Activated naive CD4-positive, alpha-beta T cell treated with anti-CD3 and anti-CD28 coated beads for 36 hours (primary cell): ENCODE results near the gene STIP1. TPM values are rescaled to one million over a fixed set of nuclear protein-coding genes. Genes with fewer than 3 reads are reported as not detected.
"Not testable (repeated sequence)": the region's sequence is repeated elsewhere in the genome, so short reads cannot be mapped to it uniquely, and the experiment has no call there.

Source experiments
- CTCF ChIA-PET: fragments of 350-600 bp; sonication (Branson Sonifier 250); formaldehyde crosslinking; loops from one replicate; lab custom pipeline; 2021; ENCODE audit warnings: antibody characterized with exemption; lab: Charles Lee
- DNase-seq: peaks from one replicate; pipeline ENCODE4 v3.0.0-alpha.2; 2020
- H3K27ac Mint-ChIP-seq: one replicate; pipeline ENCODE4 v1.8.0; 2021; ENCODE audit warnings: mild to moderate bottlenecking, mixed read lengths
- H3K27me3 Mint-ChIP-seq: one replicate; pipeline ENCODE4 v1.8.0; 2021; ENCODE audit warnings: low read depth, mixed read lengths
- H3K36me3 Mint-ChIP-seq: one replicate; pipeline ENCODE4 v1.8.0; 2021; ENCODE audit warnings: low read depth, mixed read lengths
- H3K4me1 Mint-ChIP-seq: one replicate; pipeline ENCODE4 v1.8.0; 2021; ENCODE audit warnings: low read depth, mixed read lengths
- H3K4me3 Mint-ChIP-seq: one replicate; pipeline ENCODE4 v1.8.0; 2021; ENCODE audit warnings: mild to moderate bottlenecking, moderate library complexity, mixed read lengths
- H3K9me3 Mint-ChIP-seq: one replicate; pipeline ENCODE4 v1.8.0; 2021; ENCODE audit warnings: mixed read lengths
- intact Hi-C: fragments of 100-400 bp; cut with micrococcal nuclease; formaldehyde crosslinking; loops from one replicate; pipeline ENCODE4 v1.15.1; 2023
- total RNA-seq, 2 experiments: library from RNA; stranded (reverse); gene quantifications; one replicate each; pipeline ENCODE4 v1.2.3, GENCODE V29; 2021

STIP1 gene
- total RNA-seq, 2 experiments from 2014 or later, result 264 to 272 TPM

DNA sequence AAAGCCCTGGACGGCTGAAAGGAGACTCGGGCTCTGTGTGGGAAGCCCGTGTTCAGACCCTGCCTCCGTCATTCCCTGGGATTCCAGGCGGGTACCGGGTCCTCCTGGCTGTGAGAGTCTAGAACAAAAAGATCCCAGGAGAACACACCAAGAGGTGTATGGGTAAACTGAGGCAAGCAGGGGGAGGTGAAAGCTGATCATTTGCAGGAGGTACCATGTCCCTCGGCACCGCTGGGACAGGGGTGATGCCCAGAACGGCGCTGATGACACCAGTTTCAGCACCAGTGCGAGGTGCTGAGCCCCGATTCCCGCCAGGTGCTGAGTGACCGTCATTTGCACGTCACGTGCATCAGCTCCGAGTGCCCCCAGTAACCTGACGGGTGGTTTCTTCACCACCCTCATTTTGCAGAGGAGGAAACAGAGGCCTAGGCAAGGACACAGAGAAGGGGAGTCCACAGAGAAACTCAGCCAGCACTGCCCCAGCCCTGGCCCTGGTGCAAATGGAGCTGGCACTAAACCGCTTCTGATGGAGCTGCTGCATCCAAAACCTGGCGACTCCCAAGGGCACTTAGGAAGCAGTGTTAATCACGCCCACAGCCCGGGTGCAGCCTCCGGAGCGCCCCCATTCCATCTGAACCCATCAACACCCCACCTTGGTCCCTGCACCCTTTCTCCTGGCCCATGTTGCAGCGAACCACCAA lies 36.9 kb upstream of the STIP1 start:
- H3K27me3 Mint-ChIP-seq, result no peaks in the 10 kb centered on the region
- H3K4me1 Mint-ChIP-seq, result peaks cover 4% of the 10 kb centered on the region
- no peak overlapping the region for H3K27ac Mint-ChIP-seq
- H3K4me3 Mint-ChIP-seq, result no peak overlapping the region
- DNase-seq, result no peak
- CTCF ChIA-PET, result interaction anchor here (0.5 to 7.8 kb wide), 14 partner anchors 8 to 510 kb away, joined by 3 to 96 read pairs (median 4); no protein-coding TSS in a partner anchor
- peaks cover 3% of the 10 kb centered on the region for H3K36me3 Mint-ChIP-seq
- intact Hi-C loops, result loop anchor here (1.0 kb wide), 3 partner anchors 149 to 381 kb away; partner anchors contain the start of gene ZFTA
- H3K9me3 Mint-ChIP-seq, result no peaks in the 10 kb centered on the region

DNA sequence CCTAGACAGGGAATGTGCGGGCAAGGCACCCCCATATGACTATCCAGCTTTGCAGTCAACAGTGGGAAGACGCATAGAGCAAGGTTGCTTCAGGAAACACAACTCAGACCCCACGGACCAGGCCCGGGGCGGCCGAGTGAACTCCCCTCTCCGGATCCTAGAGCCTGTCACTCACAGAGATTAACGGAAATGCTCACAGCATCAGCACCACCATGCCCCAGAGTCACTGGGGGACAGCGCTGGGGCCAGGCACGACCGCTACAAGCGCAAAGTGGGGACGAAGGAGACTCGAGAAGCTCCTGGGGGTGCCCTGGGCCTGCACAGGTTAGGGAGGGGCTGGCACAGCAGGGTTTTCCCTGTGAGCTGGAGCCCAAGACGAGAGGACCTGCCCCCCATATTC lies 35.9 kb upstream of the STIP1 start:
- Mint-ChIP-seq H3K27me3 (no peaks in the 10 kb centered on the region), H3K4me3 (no peak overlapping the region), H3K4me1 (peaks cover 3% of the 10 kb centered on the region), H3K9me3 (no peaks in the 10 kb centered on the region), H3K36me3 (peaks cover 3% of the 10 kb centered on the region), H3K27ac (no peak overlapping the region)
- CTCF ChIA-PET, result interaction anchor here (1.0 to 7.8 kb wide), 9 partner anchors 9 to 313 kb away, joined by 3 to 96 read pairs (median 3); no protein-coding TSS in a partner anchor
- DNase-seq, result no peak
- intact Hi-C loops, result no loop called here

DNA sequence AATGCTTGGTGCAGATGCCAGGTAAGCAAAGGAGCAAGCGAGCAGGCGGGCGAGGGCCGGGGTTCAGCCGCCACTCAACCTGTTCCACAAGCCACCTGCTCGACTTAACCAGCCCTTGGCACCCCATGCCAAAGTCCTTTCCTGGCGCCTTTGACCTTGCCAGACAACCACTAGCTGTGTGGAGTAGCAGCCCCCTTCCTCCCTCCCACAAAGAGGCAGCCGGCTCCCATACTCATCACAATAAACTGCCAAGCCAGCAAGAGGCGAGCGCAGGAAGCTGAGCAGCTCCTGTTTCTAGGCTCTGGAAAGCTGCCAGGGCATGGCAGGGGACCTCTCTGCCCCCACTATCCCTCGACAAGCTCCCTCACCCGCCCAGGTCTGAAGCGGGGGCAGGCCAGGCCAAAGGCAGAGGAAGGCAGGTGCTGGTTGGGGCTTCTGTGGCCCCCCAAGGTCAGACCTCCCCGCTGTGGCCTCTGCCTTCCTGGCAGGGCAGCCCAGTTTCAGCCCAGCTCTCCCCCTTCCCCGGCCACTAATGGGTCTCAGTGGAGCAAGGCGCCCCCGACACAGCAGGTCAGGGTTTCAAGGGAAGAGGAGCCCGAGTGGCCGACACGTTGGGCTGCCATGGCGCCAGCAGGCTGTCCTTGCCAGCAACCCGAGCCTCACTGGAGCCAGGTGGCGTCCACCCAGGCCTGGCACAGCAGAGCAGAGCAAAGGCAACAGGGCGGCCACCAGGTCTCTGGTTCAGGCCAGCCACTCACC lies 35.3 kb upstream of the STIP1 start:
- intact Hi-C loops, result no loop called here
- Mint-ChIP-seq H3K27me3 (no peaks in the 10 kb centered on the region), H3K9me3 (no peaks in the 10 kb centered on the region), H3K27ac (no peak overlapping the region), H3K36me3 (peaks cover 3% of the 10 kb centered on the region), H3K4me1 (peaks cover 3% of the 10 kb centered on the region), H3K4me3 (no peak overlapping the region)
- CTCF ChIA-PET, result interaction anchor here (0.9 to 7.8 kb wide), 9 partner anchors 9 to 314 kb away, joined by 3 to 96 read pairs (median 4); no protein-coding TSS in a partner anchor
- no peak for DNase-seq

DNA sequence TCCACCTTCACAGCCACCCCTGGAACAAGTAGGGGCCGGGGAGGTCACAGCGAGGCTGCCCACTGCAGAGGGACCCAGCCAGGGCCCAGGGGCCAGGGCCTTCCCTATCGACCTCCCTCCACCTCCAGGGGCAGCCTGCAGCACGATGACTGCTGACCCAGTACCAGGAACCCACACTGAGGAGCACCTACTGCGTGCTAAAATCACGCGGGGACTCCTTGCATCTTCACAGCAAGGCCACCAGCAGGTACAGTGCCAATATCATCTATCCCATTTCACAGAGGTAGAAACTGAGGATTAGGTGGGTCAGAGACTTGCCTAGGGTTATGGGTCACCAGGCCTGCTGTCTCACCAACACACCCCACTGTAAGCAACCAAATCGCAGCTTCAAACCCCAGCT lies 34.6 kb upstream of the STIP1 start:
- CTCF ChIA-PET, result interaction anchor here (0.9 to 7.8 kb wide), 6 partner anchors 53 to 315 kb away, joined by 3 to 96 read pairs (median 4); no protein-coding TSS in a partner anchor
- H3K27me3 Mint-ChIP-seq, result no peaks in the 10 kb centered on the region
- no peak overlapping the region for H3K4me3 Mint-ChIP-seq
- H3K27ac Mint-ChIP-seq, result no peak overlapping the region
- peaks cover 3% of the 10 kb centered on the region for H3K36me3 Mint-ChIP-seq
- intact Hi-C loops, result no loop called here
- H3K4me1 Mint-ChIP-seq, result peaks cover 3% of the 10 kb centered on the region
- DNase-seq, result no peak
- H3K9me3 Mint-ChIP-seq, result no peaks in the 10 kb centered on the region

DNA sequence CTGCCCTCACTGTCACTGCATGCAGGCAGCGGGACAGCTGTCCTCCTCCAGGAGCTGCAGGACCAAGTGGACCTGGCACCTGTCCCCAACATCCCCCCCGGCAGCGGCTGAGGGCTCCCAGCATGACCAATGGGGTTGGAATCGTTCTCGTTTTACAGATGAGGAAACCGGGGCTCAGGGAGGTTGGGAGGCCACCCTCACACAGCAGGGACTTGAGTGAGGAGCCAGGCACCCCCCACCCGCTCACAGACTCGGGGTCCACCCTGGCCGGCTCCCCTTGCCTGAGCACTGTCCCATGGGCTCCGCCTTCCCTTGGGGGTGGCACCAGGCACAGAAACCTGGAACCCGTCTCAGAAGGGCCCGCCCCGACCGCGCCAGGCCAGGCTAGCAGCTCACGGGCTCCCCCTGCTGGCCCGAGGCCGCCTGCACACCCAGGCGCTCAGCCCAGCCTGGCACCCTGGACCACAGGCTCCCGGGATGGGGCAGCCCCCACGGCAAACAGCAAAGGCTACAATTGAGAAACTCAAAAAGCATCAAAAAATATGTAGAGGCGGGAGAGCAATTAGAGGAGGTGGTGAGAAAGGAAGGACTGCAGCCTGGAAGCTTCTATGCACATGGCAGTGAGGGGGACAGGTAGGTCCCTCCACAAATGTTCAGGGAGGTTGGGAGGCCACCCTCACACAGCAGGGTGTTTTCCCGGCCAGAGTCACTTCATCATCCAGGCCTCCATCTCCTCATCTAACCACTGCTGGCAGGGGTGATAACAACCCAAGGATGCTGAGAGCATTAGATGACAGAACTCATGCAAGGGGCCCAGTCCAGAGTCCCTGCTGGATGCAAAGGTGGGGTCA lies 32.9 kb upstream of the STIP1 start:
- Mint-ChIP-seq H3K9me3 (no peaks in the 10 kb centered on the region), H3K27ac (no peak overlapping the region), H3K4me3 (no peak overlapping the region), H3K36me3 (peaks cover 3% of the 10 kb centered on the region), H3K27me3 (no peaks in the 10 kb centered on the region), H3K4me1 (peaks cover 3% of the 10 kb centered on the region)
- DNase-seq, result peak; percentile 71
- CTCF ChIA-PET, result interaction anchor here (0.6 to 7.8 kb wide), 9 partner anchors 9 to 626 kb away, joined by 3 to 96 read pairs (median 5); no protein-coding TSS in a partner anchor
- intact Hi-C loops, result loop anchor here (1.0 kb wide), 2 partner anchors 153 to 316 kb away; no protein-coding TSS in a partner anchor

DNA sequence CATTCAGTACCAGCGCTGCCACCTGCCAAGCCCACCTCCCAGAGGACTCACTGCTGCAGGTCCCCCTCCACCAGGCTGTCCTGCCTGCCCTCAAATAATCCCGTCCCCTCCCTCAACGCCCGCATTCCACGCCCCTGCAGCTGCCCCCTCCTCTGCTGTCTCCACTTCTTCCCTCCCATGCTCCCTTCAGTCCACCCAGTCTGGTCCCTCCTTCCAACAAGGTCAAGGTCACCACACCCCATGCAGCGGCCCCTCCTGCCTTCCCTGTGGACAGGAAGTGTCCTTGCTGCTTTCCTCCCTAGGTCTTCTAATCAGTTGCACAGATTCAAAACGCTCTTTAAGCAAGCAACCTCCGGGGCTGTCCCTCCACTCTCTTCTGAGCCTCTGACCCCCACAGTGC lies 32.2 kb upstream of the STIP1 start:
- intact Hi-C loops, result loop anchor here (1.0 kb wide), 2 partner anchors 154 to 317 kb away; no protein-coding TSS in a partner anchor
- H3K9me3 Mint-ChIP-seq, result no peaks in the 10 kb centered on the region
- DNase-seq, result no peak

DNA sequence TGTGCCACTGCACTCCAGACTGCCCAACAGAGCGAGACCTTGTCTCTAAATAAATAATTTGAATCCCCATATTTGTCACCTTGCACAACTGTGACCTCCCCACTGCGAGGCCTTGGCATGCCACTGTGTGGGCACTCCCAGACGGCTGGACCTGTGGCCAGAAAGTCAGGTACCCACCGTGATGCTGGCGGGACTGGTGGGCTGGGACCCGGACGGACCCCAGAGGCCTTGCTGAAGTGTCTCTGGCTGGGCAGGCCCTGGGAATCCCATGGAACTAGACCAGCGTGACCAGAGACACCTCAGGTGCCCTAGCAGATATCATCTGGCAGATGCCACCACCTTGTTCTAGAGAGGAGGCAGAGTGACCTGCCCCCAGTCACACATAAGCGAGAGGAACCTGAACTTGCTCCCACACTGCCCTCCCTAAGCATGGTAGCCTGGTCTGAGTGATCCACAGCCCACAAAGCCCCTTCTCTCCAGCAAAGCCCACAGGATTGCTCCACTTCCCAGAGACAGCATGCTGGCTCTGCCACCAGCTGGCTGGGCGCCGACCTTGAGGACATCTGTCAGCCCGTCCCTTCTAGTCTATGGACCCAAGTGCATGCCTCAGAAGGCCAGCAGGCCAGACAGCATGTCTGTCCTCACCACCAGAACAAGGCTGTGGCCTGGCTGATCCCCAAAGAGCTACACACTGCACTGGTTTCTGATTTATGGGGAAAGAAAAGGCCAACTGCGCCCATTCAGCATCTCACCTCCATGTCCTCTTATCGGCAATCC lies 29.5 kb upstream of the STIP1 start:
- Mint-ChIP-seq H3K9me3 (no peaks in the 10 kb centered on the region), H3K27ac (no peak overlapping the region), H3K36me3 (peaks cover 1% of the 10 kb centered on the region), H3K4me3 (no peak overlapping the region), H3K4me1 (peaks cover 3% of the 10 kb centered on the region), H3K27me3 (no peaks in the 10 kb centered on the region)
- intact Hi-C loops, result no loop called here
- DNase-seq, result no peak
- CTCF ChIA-PET, result no interaction called here

More for the DNA sequence above, 32.2 kb upstream of the STIP1 start:
- Mint-ChIP-seq H3K27me3 (no peaks in the 10 kb centered on the region), H3K27ac (no peak overlapping the region), H3K4me1 (peaks cover 3% of the 10 kb centered on the region), H3K4me3 (no peak overlapping the region), H3K36me3 (peaks cover 3% of the 10 kb centered on the region)
- CTCF ChIA-PET, result interaction anchor here (0.6 to 7.8 kb wide), 3 partner anchors 9 to 311 kb away, joined by 5 to 96 read pairs (median 8); no protein-coding TSS in a partner anchor

DNA sequence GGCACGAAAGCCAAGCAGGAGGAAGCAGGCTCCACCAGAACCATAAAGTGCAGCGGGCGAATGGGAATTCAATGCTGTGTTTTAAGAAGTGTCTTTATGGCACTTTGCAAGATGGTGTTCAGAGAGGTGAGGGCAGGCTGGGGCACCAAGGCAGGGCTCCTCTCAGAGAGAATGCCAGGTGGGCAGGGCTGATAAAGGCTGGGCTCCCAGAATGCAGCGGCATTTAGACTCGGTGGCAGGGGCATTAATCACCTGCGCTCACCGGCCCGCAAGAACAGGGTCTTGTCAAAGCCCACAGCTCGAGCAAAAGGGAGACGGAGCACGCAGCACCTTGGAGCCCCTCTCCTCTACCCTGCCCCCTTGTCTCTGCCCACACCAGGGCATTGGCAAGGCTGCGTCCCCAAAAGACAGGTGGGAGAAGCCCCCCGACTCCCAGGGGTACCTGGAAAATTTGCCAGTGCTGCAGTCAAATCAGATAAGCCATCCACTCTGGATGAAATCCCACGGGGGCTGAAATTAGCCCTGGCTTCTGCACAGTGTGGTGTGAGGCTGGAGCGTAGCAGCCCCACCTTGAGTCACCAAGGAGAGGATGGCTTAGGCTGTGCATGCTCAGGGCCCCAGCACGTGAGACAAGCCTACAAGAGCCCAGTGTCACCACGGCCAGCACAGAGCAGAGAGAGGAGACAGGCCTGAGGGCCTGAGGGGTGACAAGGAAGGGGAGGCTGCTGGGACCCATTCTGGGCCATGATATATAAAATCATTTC lies 28.2 kb upstream of the STIP1 start:
- H3K4me1 Mint-ChIP-seq, result peaks cover 3% of the 10 kb centered on the region
- H3K9me3 Mint-ChIP-seq, result no peaks in the 10 kb centered on the region
- H3K36me3 Mint-ChIP-seq, result peaks cover 1% of the 10 kb centered on the region
- no peak overlapping the region for H3K27ac Mint-ChIP-seq
- no peak overlapping the region for H3K4me3 Mint-ChIP-seq
- CTCF ChIA-PET, result no interaction called here
- intact Hi-C loops, result no loop called here
- H3K27me3 Mint-ChIP-seq, result no peaks in the 10 kb centered on the region
- DNase-seq, result no peak

DNA sequence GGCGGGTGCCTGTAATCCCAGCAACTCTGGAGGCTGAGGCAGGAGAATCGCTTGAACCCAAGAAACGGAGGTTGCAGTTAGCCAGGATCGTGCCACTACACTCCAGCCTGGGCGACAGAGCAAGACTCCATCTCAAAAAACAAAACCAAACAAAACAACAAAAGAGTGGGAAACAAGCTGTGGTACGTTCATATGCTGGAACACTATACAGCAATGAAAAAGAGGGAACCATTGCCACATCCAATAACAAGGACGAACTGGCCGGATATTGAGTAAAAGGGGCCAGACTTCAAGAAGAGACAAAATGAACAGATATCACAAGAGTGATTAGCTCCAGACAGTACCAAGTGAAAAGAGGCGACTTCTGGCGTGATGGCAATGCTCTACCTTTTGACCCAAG lies 24.9 kb upstream of the STIP1 start:
- CTCF ChIA-PET, result interaction anchor here (2.6 kb wide), 1 partner anchor 8 kb away, joined by 8 read pairs; no protein-coding TSS in a partner anchor
- Mint-ChIP-seq H3K36me3 (peaks cover 1% of the 10 kb centered on the region), H3K4me1 (peaks cover 6% of the 10 kb centered on the region), H3K27me3 (no peaks in the 10 kb centered on the region), H3K9me3 (no peaks in the 10 kb centered on the region), H3K27ac (no peak overlapping the region), H3K4me3 (no peak overlapping the region)
- no peak for DNase-seq
- intact Hi-C loops, result no loop called here

DNA sequence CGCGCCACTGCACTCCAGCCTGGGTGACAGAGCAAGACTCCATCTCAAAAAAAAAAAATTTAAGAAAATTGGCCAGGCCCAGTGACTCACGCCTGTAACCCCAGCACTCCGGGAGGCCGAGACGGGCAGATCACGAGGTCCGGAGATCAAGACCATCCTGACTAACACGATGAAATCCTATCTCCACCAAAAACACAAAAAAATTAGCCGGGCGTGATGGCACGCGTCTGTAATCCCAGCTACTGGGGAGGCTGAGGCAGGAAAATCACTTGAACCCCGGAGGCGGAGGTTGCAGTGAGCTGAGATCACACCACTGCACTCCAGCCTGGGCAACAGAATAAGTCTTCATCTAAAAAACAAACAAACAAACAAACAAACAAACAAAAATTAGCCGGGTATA lies 23.2 kb upstream of the STIP1 start:
- intact Hi-C loops, H3K9me3 Mint-ChIP-seq, DNase-seq, H3K27me3 Mint-ChIP-seq, H3K36me3 Mint-ChIP-seq, H3K4me3 Mint-ChIP-seq, H3K27ac Mint-ChIP-seq: not testable (repeated sequence)
- CTCF ChIA-PET, result interaction anchor here (2.6 kb wide), 1 partner anchor 9 kb away, joined by 8 read pairs; no protein-coding TSS in a partner anchor
- H3K4me1 Mint-ChIP-seq, result peaks cover 10% of the 10 kb centered on the region
